NK-92 (cell line): ENCODE results near the gene SLC25A40.
"Not testable (repeated sequence)": the region's sequence is repeated elsewhere in the genome, so short reads cannot be mapped to it uniquely, and the experiment has no call there.

Experiments
- DNase-seq: peaks from one replicate; lab custom pipeline; 2025; ENCODE audit not compliant: unreplicated experiment; lab: John Stamatoyannopoulos, UW

The SLC25A40 gene

GRCh38 chr7:87876040-87876868 is at the start of gene SLC25A40, which contains the start of gene DBF4:
Gene SLC25A40, minus strand, starts transcription at chr7:87876360. Its CDS starts 17,633 bp downstream, at chr7:87858727.
Gene DBF4, plus strand, starts transcription at chr7:87876493. Its CDS starts 240 bp downstream, at chr7:87876733.
- DNase-seq = peak; percentile 43

- not testable (repeated sequence) for DNase-seq
These were observed 46.7 kb upstream of the SLC25A40 start for GRCh38 chr7:87922759-87923395.

DNA sequence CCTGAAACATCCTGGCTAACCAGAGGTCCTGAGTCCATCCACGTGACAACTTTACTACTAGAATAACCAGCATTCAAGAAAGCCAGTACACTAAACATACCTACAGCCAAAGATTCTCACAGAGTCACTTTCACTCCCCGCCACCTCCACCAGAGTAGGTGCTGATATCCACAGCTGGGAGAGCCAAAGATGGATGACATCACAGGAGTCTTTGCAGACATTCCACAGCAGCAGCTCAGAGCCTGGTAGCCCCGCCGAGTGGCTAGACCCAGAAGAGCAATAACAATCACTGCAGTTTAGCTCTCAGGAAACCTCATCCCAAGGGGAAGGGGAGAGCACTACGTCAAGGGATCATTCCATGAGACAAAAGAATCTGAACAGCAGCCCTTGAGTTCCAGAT is 44.4 kb upstream of the SLC25A40 start:
- DNase-seq = no peak

DNA sequence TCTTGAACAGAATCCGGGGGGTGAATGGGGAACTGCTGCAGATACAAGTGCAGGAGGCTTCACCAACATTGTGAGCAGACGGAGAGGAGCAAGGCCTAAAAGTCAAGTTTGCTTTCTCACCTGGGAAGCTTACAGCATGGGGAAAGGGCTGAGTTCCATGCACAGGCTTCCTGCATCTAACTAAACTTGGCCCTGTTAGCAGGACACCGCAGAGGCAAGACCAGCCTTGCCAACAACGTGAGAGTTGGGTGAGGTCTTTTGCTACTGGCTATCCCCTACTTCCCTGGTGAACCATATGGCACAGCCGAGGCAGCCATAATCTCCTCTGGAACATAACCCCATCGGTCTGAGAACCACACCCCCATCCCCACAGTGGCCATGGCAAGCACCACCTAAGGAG is 43.7 kb upstream of the SLC25A40 start:
- DNase-seq = no peak

DNA sequence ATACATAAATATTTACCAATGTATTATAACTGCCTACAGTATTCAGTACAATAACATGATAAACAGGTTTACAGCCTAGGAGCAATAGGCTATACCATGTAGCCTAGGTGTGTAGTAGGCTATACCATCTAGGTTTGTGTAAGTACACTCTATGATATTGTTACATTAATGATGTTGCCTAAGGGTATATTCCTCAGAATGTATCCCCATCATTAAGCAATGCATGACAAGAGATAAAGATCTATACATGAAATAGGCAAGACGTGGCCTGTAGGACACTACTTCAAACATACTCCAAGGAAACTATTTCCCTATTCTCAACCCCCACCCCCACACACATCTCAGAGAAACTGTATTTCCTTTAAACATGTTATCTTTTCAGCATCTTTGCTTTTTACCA is 42.6 kb upstream of the SLC25A40 start:
- DNase-seq = no peak

- DNase-seq = no peak
These were observed 36.0 kb upstream of the SLC25A40 start for GRCh38 chr7:87912121-87912520.

DNA sequence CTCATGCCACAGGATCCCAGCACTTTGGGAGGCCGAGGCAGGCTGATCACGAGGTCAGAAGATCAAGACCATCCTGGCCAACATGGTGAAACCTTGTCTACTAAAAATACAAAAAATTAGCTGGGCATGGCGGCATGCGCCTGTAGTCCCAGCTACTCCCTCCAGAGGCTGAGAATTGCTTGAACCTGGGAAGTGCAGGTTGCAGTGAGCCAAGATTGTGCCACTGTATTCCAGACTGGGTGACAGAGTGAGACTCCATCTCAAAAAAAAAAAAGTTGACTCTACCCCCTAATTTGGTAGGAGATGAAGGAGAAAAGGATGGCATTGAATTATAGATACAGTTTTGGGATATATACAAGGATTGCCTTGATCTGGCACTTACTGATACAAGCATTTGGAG is 32.7 kb upstream of the SLC25A40 start:
- not testable (repeated sequence) for DNase-seq

DNA sequence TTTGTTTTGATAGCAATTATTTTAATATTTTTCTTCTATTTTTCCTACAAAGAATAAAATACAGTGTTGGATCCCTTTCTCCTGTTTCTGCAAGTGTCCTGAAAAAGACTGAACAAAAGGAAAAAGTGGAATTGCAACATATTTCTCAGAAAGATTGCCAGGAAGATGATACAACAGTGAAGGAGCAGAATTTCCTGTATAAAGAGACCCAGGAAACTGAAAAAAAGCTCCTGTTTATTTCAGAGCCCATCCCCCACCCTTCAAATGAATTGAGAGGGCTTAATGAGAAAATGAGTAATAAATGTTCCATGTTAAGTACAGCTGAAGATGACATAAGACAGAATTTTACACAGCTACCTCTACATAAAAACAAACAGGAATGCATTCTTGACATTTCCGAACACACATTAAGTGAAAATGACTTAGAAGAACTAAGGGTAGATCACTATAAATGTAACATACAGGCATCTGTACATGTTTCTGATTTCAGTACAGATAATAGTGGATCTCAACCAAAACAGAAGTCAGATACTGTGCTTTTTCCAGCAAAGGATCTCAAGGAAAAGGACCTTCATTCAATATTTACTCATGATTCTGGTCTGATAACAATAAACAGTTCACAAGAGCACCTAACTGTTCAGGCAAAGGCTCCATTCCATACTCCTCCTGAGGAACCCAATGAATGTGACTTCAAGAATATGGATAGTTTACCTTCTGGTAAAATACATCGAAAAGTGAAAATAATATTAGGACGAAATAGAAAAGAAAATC is 31.2 kb upstream of the SLC25A40 start:
- not testable (repeated sequence) for DNase-seq

- DNase-seq = no peak
These were observed 23.1 kb upstream of the SLC25A40 start for GRCh38 chr7:87899255-87899654.

DNA sequence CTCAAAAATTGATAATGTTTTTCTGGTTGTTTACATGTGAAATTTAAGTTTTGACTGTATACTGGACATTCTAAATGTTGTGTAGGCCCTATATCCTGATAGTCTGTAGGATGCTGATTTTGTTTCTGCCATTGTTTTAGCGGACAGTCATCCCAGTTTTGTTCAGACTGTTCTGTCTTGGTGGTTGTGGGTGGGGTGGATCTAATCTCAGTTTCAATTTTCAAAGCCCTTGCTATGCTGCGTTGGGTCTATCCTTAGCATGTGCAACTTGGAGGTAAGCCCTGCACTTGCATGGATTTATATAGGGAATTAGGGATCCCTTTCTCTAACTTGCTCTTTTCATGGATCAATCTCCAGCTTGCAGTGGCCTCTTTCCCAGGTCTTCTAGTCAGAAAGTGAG is 19.2 kb upstream of the SLC25A40 start:
- no peak for DNase-seq

DNA sequence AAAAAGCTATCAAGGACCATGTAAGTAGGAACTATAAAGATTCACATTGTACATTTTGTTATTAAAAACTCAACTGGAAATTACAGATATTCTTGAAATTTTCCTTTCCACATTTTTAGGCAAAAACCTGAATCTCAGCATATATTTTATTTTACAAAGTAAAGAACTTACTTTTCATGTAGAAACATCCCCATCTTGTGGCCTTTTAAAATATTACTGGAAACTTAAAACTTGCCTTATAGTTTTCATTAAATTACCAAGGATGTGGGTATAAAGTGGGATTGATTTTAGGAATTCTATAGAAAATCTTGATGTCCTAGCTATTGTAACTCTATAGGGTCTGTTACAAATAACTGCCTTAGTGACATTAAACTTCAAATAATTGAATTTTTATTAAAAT is 10.7 kb upstream of the SLC25A40 start:
- no peak for DNase-seq

GRCh38 chr7:87885018-87885417 is 8.9 kb upstream of the SLC25A40 start:
- DNase-seq = no peak

- DNase-seq = no peak
These were observed 6.2 kb upstream of the SLC25A40 start for GRCh38 chr7:87882151-87882937.

GRCh38 chr7:87878208-87878735 is 2.1 kb upstream of the SLC25A40 start:
- no peak for DNase-seq

- no peak for DNase-seq
These were observed 1.3 kb upstream of the SLC25A40 start for GRCh38 chr7:87877366-87878040.

- DNase-seq = no peak
These were observed 692 bp upstream of the SLC25A40 start for GRCh38 chr7:87876869-87877234.

DNA sequence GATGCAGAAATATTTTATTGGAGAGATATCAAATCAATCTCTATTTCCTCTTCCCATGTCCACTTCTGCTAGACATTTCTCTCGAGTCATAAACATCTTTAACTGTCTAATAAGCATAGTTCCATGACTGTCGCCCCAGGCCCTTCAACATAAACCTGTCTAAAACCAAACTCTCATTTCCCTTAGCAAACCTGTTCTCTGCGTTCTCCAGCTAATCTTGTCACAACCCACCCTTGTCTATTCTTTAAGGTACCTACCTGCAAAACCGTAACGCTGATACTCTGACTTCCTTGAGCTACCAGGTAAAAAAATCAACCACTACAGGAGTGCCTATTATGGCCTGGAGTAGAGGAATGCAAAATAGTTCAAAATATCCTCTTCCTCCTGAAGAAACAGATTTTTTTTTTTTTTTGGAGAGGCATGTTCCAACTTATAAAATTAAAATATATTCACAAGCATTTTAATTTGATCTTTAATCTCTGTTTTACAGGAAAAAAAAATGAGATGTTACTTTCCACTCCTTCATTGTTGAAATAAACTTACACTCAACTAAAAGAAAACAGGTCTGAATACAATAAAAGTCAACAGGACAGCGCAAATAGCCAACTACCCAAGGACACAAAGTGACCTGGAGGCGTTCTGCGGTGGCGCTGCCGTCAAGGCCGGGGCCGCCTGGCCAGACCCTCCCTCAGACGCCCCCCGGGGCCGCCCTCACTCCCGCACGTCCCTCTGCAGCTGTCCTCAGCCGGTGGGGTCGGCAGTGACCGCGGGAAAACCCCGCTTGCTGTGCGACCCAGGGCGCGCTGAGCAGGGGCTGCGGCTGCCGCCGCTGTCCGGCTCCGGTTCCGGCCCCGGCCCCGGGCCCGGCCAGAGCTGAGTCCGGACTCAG is 765 bp downstream of the SLC25A40 start:
- DNase-seq = no peak

DNA sequence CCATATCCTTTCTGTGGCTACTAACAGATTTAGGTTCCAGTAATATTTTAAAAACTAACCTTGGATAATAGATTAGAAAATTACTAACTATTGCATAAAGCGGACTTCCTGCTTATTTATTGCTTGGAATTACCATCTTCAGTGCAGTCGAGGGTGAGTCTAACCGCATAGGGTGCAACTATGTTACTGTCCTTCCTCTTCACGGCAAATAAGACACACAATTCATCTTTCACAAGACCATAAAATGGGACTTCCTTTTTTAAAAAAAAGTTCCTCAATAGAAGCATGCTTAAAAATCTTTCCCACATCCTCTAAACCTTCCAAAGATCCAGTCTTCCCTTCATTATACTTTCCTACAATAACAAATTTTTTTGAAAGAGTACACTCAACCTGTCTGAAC is 2.1 kb downstream of the SLC25A40 start:
- DNase-seq = no peak

GRCh38 chr7:87873328-87873727 is 2.8 kb downstream of the SLC25A40 start:
- not testable (repeated sequence) for DNase-seq
